Progenitor cell of endocrine pancreas (in vitro differentiated cells): ENCODE data around the gene SLC4A1. TPM values are rescaled to one million over a fixed set of nuclear protein-coding genes. Genes with fewer than 3 reads are reported as not detected.

Source experiments
- DNase-seq: peaks from one replicate; pipeline ENCODE4 v3.0.0; 2021; ENCODE audit warnings: low spot score; ENCODE audit not compliant: unreplicated experiment
- H3K27ac Mint-ChIP-seq: 2 replicates; pipeline ENCODE4 v1.8.0; 2021; ENCODE audit warnings: mild to moderate bottlenecking, moderate library complexity, mixed read lengths
- H3K27me3 Mint-ChIP-seq: 2 replicates; pipeline ENCODE4 v1.8.0; 2021; ENCODE audit warnings: mixed read lengths
- H3K36me3 Mint-ChIP-seq: 2 replicates; pipeline ENCODE4 v1.8.0; 2022; ENCODE audit warnings: mixed read lengths; ENCODE audit not compliant: insufficient read depth
- H3K4me1 Mint-ChIP-seq: 2 replicates; pipeline ENCODE4 v1.8.0; 2021; ENCODE audit warnings: low read depth, mixed read lengths
- H3K4me3 Mint-ChIP-seq: 2 replicates; pipeline ENCODE4 v1.8.0; 2021; ENCODE audit warnings: low read depth, mild to moderate bottlenecking, moderate library complexity, mixed read lengths
- H3K9me3 Mint-ChIP-seq: 2 replicates; pipeline ENCODE4 v1.8.0; 2021; ENCODE audit warnings: low read depth, mixed read lengths
- CTCF ChIP-seq: fragments of 200-600 bp; sonication (generic); IDR thresholded peaks from one replicate; pipeline ENCODE4 v1.5.0; 2021; ENCODE audit warnings: antibody characterized with exemption, mild to moderate bottlenecking; ENCODE audit not compliant: unreplicated experiment
- total RNA-seq: library from RNA; stranded (reverse); gene quantifications from 2 replicates; pipeline ENCODE4 v1.2.1, GENCODE V29; 2021

SLC4A1 gene
- total RNA-seq, 1 donor from 2014 or later, result not detected

- H3K4me3 Mint-ChIP-seq, result peak overlapping the region; percentile 75
These were observed 49.4 kb downstream of the SLC4A1 start for GRCh38 chr17:44218344-44219107.

DNA sequence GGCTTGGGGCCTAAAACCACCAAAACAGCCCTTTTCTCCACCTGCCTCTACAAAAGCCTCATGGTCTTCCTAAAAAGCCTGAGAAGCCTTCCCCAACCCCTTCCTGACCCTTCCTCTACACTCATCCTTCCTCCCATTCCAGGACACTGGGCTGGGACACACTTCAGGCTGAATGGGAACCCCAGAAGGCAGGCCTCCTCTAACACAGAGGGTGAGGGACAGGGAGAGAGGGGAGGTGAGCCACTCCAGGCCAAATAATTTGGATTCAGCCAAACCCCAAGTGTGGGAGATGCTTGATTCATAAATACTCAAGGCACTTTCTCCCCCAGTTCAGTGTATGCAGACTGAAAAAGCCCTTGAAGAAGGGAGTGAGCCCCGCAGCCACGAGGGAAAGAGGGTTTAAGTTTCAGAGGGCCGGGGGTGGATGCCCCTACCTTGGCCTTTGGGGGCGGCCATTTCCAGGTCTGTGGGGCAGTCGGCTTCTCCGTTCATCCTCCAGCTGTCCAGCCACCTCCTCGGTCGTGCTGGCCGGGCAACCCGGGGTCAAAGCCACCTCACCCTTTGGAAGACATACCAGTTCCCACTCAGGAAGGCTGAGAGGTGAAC, 50.1 kb downstream of the SLC4A1 start:
- Mint-ChIP-seq H3K4me1 (peaks cover 13% of the 10 kb centered on the region), H3K9me3 (no peaks in the 10 kb centered on the region), H3K4me3 (peak overlapping the region; percentile 75), H3K27ac (peak overlapping the region; percentile 88), H3K36me3 (peaks cover 20% of the 10 kb centered on the region), H3K27me3 (no peaks in the 10 kb centered on the region)
- no peak for TF ChIP-seq CTCF
- DNase-seq, result no peak

More at GRCh38 chr17:44218344-44219107, 49.4 kb downstream of the SLC4A1 start:
- DNase-seq, result peak; percentile 56
- Mint-ChIP-seq H3K27ac (peak overlapping the region; percentile 88), H3K9me3 (no peaks in the 10 kb centered on the region), H3K36me3 (peaks cover 20% of the 10 kb centered on the region), H3K4me1 (peaks cover 14% of the 10 kb centered on the region), H3K27me3 (no peaks in the 10 kb centered on the region)
- peak; percentile 61 for TF ChIP-seq CTCF

- peaks cover 22% of the 10 kb centered on the region for H3K36me3 Mint-ChIP-seq
These were observed 51.2 kb downstream of the SLC4A1 start for GRCh38 chr17:44216694-44217093.

DNA sequence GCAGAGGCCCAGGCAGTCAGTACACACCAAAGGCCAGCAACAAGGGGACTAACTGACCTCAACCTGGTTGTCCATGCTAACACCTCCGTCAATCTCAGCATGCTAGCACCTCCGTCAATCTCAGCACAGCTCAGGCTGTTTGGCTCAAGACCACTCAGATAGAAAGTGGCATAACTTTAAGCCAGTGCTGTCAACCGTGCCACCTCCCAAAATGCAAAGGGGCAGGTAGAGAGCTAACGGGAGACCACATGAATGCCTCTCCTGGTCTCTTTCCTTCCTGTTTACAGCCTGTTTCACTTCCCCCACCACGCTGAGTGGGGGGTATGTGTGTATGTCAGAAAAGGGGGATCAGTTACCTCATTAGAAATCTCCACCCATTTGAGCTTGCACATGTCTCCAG, 51.8 kb downstream of the SLC4A1 start:
- no peak for DNase-seq
- no peaks in the 10 kb centered on the region for H3K9me3 Mint-ChIP-seq
- TF ChIP-seq CTCF, result no peak
- peaks cover 5% of the 10 kb centered on the region for H3K4me1 Mint-ChIP-seq
- peaks cover 23% of the 10 kb centered on the region for H3K36me3 Mint-ChIP-seq
- no peaks in the 10 kb centered on the region for H3K27me3 Mint-ChIP-seq
- no peak overlapping the region for H3K4me3 Mint-ChIP-seq
- H3K27ac Mint-ChIP-seq, result no peak overlapping the region

More at GRCh38 chr17:44216694-44217093, 51.2 kb downstream of the SLC4A1 start:
- TF ChIP-seq CTCF, result no peak
- Mint-ChIP-seq H3K9me3 (no peaks in the 10 kb centered on the region), H3K27ac (no peak overlapping the region), H3K27me3 (no peaks in the 10 kb centered on the region), H3K4me3 (peak overlapping the region; percentile 60), H3K4me1 (peaks cover 6% of the 10 kb centered on the region)
- no peak for DNase-seq

GRCh38 chr17:44214896-44215295, 53.0 kb downstream of the SLC4A1 start:
- no peak for DNase-seq
- H3K27ac Mint-ChIP-seq, result no peak overlapping the region
- H3K36me3 Mint-ChIP-seq, result peaks cover 27% of the 10 kb centered on the region
- no peaks in the 10 kb centered on the region for H3K9me3 Mint-ChIP-seq
- peaks cover 5% of the 10 kb centered on the region for H3K4me1 Mint-ChIP-seq
- TF ChIP-seq CTCF, result no peak
- no peak overlapping the region for H3K4me3 Mint-ChIP-seq
- no peaks in the 10 kb centered on the region for H3K27me3 Mint-ChIP-seq
